ENCODE data around the gene NR5A1.

The NR5A1 gene

DNA sequence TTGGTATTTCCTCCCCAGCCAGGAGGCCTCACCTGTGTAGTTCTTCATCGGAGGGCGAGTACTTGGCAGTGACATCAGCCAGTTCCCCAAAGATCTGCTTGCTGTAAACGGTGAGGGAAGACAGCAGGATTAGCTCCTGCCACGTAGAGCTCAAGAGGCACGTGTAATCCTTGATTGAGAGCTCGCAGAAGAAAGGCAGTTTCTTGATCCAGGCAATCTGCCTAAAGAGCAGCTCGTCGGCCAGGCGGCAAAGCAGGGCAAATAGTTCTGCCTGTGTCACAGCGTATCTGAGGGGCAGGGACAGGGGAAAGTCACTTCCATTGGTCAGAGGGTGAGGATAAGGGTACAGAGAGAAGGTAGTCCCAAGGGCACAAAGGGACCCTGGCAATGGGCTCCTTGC lies 28.6 kb upstream of the NR5A1 start:
- no peaks in the 10 kb centered on the region for H3K27me3 ChIP-seq (ENCODE audit: control insufficient read depth, low read length)
- H3F3A ChIP-seq (ENCODE audit: control insufficient read depth, insufficient read depth): no peaks in the 10 kb centered on the region
- H3K9me3 ChIP-seq (ENCODE audit: control insufficient read depth, insufficient read depth, low read length): no peaks in the 10 kb centered on the region
- no peaks in the 10 kb centered on the region for H3K9me2 ChIP-seq (replicated peaks; ENCODE audit: control insufficient read depth, low read length)
- H3K4me2 ChIP-seq (ENCODE audit: low read length): no peak overlapping the region
- TF ChIP-seq EZH2phosphoT487 (IDR thresholded peaks at IDR 0.05; ENCODE audit: borderline replicate concordance, low read length) (no peak), CTCF (IDR thresholded peaks at IDR 0.05; ENCODE audit: low read depth, low read length, poor library complexity, severe bottlenecking) (no peak)
- no peak overlapping the region for H3K27ac ChIP-seq (ENCODE audit: low read depth, low read length)
- no peaks in the 10 kb centered on the region for H4K20me1 ChIP-seq (ENCODE audit: control insufficient read depth, insufficient read depth, low read depth, low read length)
- no peaks in the 10 kb centered on the region; the same call in 1 of the 2 replicates for H3K36me3 ChIP-seq (ENCODE audit: control insufficient read depth, low read length)
- H3K4me3 ChIP-seq (ENCODE audit: low read length): no peak overlapping the region
- no peaks in the 10 kb centered on the region for H3K4me1 ChIP-seq (ENCODE audit: control insufficient read depth, low read length)
- H3K79me2 ChIP-seq (ENCODE audit: control insufficient read depth, low read length): no peaks in the 10 kb centered on the region

GRCh38 chr9:124532897-124533296 lies 25.7 kb upstream of the NR5A1 start:
- no peaks in the 10 kb centered on the region for H3K9me2 ChIP-seq (replicated peaks; ENCODE audit: control insufficient read depth, low read length)
- H3K27me3 ChIP-seq (ENCODE audit: control insufficient read depth, low read length): no peaks in the 10 kb centered on the region
- H3K4me3 ChIP-seq (ENCODE audit: low read length): no peak overlapping the region
- H3K9me3 ChIP-seq (ENCODE audit: control insufficient read depth, insufficient read depth, low read length): no peaks in the 10 kb centered on the region
- H3K27ac ChIP-seq (ENCODE audit: low read depth, low read length): no peak overlapping the region
- H3K36me3 ChIP-seq (ENCODE audit: control insufficient read depth, low read length): no peaks in the 10 kb centered on the region; the same call in 1 of the 2 replicates
- no peaks in the 10 kb centered on the region for H3K79me2 ChIP-seq (ENCODE audit: control insufficient read depth, low read length)
- no peaks in the 10 kb centered on the region for H3F3A ChIP-seq (ENCODE audit: control insufficient read depth, insufficient read depth)
- H4K20me1 ChIP-seq (ENCODE audit: control insufficient read depth, insufficient read depth, low read depth, low read length): no peaks in the 10 kb centered on the region
- TF ChIP-seq CTCF (IDR thresholded peaks at IDR 0.05; ENCODE audit: low read depth, low read length, poor library complexity, severe bottlenecking): no peak
- no peak for TF ChIP-seq EZH2phosphoT487 (IDR thresholded peaks at IDR 0.05; ENCODE audit: borderline replicate concordance, low read length)
- no peak overlapping the region for H3K4me2 ChIP-seq (ENCODE audit: low read length)
- H3K4me1 ChIP-seq (ENCODE audit: control insufficient read depth, low read length): no peaks in the 10 kb centered on the region

GRCh38 chr9:124531115-124531514 lies 23.9 kb upstream of the NR5A1 start:
- Histone ChIP-seq H4K20me1 (ENCODE audit: control insufficient read depth, insufficient read depth, low read depth, low read length) (no peaks in the 10 kb centered on the region), H3K4me3 (ENCODE audit: low read length) (no peak overlapping the region), H3K4me2 (ENCODE audit: low read length) (no peak overlapping the region), H3F3A (ENCODE audit: control insufficient read depth, insufficient read depth) (no peaks in the 10 kb centered on the region), H3K27me3 (ENCODE audit: control insufficient read depth, low read length) (no peaks in the 10 kb centered on the region), H3K27ac (ENCODE audit: low read depth, low read length) (no peak overlapping the region), H3K36me3 (ENCODE audit: control insufficient read depth, low read length) (no peaks in the 10 kb centered on the region), H3K9me2 (replicated peaks; ENCODE audit: control insufficient read depth, low read length) (no peaks in the 10 kb centered on the region), H3K4me1 (ENCODE audit: control insufficient read depth, low read length) (no peaks in the 10 kb centered on the region), H3K9me3 (ENCODE audit: control insufficient read depth, insufficient read depth, low read length) (no peaks in the 10 kb centered on the region), H3K79me2 (ENCODE audit: control insufficient read depth, low read length) (no peaks in the 10 kb centered on the region)
- TF ChIP-seq EZH2phosphoT487 (IDR thresholded peaks at IDR 0.05; ENCODE audit: borderline replicate concordance, low read length): no peak
- no peak for TF ChIP-seq CTCF (IDR thresholded peaks at IDR 0.05; ENCODE audit: low read depth, low read length, poor library complexity, severe bottlenecking)

DNA sequence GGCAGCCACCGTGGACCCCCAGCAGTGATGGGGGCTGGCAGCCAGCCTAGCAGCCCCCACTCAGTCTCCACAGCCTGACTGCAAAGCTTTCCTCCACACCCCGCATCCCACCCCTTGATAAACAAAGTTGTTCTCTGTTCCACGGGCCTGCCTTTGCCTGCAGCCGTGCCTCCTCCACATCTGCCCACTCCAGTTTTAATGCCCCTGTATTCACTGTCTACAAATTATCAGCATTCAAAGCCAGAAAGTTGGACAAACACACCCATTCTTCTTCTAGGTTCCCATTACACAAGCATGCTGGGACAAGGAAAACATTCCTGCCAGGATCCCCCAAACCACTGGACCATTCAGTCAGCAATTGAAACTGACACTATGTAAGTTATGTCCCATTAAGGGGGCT lies 23.0 kb upstream of the NR5A1 start:
- no peak overlapping the region for H3K4me3 ChIP-seq (ENCODE audit: low read length)
- no peaks in the 10 kb centered on the region for H3K9me3 ChIP-seq (ENCODE audit: control insufficient read depth, insufficient read depth, low read length)
- no peaks in the 10 kb centered on the region for H3K4me1 ChIP-seq (ENCODE audit: control insufficient read depth, low read length)
- no peaks in the 10 kb centered on the region for H3K27me3 ChIP-seq (ENCODE audit: control insufficient read depth, low read length)
- TF ChIP-seq CTCF (IDR thresholded peaks at IDR 0.05; ENCODE audit: low read depth, low read length, poor library complexity, severe bottlenecking): no peak
- no peak for TF ChIP-seq EZH2phosphoT487 (IDR thresholded peaks at IDR 0.05; ENCODE audit: borderline replicate concordance, low read length)
- no peaks in the 10 kb centered on the region for H3K36me3 ChIP-seq (ENCODE audit: control insufficient read depth, low read length)
- H3F3A ChIP-seq (ENCODE audit: control insufficient read depth, insufficient read depth): no peaks in the 10 kb centered on the region
- no peak overlapping the region for H3K4me2 ChIP-seq (ENCODE audit: low read length)
- H3K9me2 ChIP-seq (replicated peaks; ENCODE audit: control insufficient read depth, low read length): no peaks in the 10 kb centered on the region
- H4K20me1 ChIP-seq (ENCODE audit: control insufficient read depth, insufficient read depth, low read depth, low read length): no peaks in the 10 kb centered on the region
- no peak overlapping the region for H3K27ac ChIP-seq (ENCODE audit: low read depth, low read length)
- no peaks in the 10 kb centered on the region for H3K79me2 ChIP-seq (ENCODE audit: control insufficient read depth, low read length)

All from DOHH2 (cell line).